NCI-H2171 treated with DMSO at 0.1 percent for 48 hours (cell line): ENCODE measurements around the gene BROX.
"Not testable (repeated sequence)": the region's sequence is repeated elsewhere in the genome, so short reads cannot be mapped to it uniquely, and the experiment has no call there.

Source experiments
- DNase-seq: peaks from one replicate; lab custom pipeline; 2025; lab: John Stamatoyannopoulos, UW

BROX gene, protein sequence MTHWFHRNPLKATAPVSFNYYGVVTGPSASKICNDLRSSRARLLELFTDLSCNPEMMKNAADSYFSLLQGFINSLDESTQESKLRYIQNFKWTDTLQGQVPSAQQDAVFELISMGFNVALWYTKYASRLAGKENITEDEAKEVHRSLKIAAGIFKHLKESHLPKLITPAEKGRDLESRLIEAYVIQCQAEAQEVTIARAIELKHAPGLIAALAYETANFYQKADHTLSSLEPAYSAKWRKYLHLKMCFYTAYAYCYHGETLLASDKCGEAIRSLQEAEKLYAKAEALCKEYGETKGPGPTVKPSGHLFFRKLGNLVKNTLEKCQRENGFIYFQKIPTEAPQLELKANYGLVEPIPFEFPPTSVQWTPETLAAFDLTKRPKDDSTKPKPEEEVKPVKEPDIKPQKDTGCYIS

DNA sequence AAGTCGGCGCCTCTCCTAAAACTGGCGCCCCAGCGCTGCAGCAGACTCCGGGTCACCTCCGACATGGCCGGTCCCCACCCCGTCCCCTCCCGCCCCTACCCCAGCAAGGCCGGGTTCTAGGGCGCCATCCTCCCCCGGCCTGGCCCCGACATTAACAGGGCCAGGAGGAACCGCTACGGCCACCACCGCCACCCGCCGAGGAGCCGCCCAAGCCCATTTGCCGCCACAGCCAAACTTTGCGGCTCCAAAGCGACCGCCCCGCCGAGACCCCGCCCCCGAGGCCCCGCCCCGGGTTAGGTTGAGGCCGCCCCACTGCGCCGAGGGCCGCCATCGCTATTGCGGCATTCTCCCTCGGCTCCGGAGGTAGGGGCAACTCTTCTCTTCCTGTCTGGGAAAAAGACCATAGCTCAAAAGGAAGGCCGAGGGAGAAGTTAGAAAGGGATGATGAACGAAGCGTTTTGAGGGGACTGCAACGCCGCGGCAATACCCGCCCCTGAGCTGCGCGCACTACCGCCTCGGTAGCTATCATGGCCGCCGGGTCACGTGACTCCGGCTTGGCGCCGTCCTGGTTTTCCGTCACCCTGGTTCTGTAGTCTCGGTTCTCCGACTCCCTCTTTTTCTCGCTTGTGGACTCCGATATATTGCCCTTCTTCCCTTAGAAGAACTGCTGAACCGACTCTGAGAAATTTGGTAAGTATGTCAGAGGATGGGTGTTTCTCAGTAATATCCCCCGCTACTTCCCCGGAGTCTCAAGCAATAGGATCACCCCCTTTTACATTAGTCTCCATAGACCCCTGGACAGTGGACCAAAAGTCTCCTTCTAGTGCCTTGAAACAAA, at the start of gene BROX, which contains the start of gene AIDA:
TSS of gene BROX (plus strand) at position 312 of the 838 bp plus-strand sequence. CDS start 3,136 bp downstream, outside the sequence.
TSS of gene AIDA (minus strand) at position 239 of the 838 bp plus-strand sequence. CDS start at position 65, 174 bp downstream.
- peak; percentile 87 for DNase-seq

DNA sequence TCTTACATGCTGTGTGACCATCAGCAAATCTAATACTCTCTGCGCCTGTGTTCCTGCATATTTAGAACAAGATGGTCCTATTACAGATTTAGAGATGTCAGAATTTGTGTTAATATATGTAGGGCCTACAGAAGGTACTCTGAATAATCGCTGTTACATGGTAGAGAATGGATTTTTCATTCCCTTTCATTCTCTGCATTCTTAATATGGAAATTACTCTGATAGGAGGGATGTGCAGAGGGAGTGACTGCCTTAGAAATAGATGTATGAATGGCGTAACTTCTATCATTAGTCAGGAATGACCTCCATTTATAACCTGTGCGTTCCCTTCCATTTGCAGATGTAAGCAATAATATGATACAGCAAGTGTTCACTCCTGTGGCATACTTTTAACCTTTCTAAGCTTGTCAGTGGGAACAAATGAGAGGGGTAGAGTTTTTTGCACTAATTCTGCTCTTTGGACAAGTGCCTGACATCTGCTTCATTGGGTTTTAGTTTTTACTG, 48.9 kb upstream of the BROX start:
- no peak for DNase-seq

DNA sequence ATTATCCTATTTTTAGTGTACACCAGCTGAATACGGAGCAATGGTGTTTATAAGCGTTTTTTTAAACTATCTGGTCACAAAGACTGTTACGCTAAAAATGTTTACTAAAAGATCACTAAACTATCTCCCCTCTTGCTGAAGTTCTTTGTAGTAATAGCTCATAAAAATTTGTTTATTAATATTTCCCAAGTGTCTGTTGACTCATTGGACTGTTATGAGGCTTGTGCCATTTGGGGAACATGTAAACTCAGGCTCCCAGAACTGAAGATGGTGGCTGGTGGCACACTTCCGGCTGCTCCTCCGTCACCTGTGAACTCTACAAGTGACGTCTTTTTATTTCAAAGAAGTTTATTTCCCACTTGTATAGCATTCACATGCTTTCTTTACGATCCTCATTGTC, 46.4 kb upstream of the BROX start:
- DNase-seq, result no peak

DNA sequence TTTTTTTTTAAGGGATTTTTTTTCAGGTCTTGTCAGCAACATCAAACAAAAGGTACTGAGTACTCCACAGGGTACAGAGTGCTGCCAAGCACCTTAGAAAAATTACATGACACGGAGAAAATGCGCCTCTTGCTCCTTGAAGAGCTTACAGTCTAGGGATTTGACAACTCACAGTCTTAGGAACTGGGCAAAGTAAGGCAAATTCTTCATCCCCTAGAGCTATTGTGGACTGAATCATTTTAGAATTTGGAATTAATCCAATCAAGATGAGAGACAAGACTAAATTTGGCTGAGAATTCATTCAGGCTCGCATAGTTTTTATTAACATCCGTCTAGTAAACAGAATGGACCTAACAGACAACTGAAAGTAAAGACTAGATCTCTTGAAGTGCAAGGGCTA, 44.2 kb upstream of the BROX start:
- DNase-seq, result not testable (repeated sequence)

DNA sequence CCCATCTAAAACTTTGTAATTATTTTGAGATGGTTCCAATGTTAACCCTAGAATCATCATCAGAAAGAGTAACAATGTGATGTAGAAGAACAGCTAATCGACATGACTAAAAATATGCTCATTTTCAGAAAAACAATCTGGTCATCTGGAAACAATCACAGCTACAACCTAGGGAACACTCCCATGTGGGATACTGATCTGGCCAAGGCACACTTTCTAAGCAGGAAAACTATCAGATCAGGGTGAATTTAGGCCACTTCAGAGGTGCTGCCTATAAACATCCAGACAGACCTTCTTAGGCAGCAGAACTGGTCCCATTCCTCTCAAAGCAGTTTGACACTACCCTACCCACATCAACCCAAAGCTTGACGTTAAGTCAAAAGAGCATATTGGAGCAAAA, 43.3 kb upstream of the BROX start:
- DNase-seq, result not testable (repeated sequence)

DNA sequence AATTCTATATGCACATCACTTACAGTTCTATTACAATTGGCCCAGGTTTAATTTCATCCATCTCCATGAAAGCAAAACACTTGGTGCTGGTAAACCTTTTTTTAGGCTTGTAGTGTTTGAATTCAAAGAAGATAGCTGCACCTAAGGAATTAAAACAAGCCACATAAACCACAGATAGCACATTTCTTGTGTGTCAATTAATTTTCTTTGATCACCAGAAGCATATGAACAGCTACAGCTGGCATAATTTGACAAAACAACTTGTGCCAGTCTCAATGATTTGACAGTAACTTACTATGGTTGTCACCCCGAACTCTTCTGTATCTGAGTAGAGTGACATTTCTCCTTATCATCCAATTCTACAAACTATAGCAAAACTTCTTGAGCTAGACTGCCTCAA, 42.3 kb upstream of the BROX start:
- no peak for DNase-seq

DNA sequence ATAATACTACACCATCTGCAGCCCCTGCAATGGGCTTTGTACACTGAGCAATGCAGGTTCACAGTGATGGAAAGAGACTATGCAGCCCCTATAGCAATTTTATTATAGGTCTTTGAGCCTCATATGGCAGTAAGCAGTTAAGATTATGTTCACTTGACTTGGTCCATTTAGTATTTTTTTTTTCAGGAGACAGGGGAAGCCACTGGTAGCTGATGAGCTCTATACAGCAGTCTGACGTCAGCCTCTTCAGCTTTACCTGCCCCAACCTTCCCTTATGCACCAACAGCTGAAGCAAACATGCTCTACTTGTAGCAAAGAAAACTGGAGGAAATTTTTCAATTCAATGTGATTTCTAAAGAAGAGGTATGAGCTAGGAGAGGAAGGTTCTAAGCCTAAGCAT, 32.3 kb upstream of the BROX start:
- DNase-seq, result peak; percentile 63

DNA sequence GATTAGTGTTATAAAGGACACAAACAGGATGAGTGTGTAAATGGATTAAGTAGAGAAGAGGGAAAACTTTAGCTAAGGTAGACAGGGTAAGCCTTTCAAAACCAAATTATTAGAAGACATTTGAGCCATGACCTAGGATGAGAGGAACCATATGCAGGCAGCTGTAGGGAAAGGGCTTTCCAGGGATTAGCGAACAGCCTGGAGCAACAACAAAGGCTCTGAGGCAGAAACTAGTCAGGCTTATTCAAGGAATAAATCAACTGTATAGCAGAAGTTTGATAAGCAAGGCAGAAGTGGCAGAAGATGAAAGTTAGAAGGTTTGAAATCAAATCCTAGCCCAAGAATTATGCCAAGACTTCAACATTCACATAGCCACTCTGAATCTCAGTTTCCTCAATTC, 21.3 kb upstream of the BROX start:
- DNase-seq, result no peak

DNA sequence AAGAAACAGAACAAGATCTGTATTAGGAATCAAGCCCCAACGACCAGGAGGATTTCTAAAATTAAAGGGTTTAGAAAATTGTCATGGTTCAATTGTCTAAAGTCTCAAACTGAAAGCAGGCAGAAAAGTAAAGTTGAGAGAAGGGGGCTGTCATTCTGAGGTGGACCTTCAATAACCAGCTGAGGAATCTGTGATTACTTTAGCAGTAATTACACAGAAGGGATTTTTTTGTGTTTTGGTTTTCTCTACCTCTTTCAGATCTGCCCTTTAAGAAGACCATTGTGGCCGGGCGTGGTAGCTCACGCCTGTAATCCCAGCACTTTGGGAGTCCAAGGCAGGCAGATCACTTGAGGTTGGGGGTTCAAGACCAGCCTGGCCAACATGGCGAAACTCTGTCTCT, 17.4 kb upstream of the BROX start:
- no peak for DNase-seq

DNA sequence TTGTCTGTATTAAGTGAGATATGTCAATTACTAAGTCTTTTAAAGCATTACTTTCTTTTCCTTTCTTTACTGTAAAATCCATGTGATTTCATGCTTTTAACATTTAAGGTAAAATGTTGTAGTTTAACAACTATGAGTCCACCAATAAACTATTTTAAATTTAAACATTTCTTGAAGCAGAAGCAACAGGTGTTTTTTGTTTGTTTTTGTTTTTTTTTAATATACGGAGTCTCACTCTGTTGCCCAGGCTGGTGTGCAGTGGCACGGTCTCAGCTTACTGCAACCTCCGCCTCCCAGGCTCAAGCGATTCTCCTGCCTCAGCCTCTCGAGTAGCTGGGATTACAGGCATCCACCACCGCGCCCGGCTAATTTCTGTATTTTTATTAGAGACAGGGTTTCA, 15.6 kb upstream of the BROX start:
- no peak for DNase-seq

DNA sequence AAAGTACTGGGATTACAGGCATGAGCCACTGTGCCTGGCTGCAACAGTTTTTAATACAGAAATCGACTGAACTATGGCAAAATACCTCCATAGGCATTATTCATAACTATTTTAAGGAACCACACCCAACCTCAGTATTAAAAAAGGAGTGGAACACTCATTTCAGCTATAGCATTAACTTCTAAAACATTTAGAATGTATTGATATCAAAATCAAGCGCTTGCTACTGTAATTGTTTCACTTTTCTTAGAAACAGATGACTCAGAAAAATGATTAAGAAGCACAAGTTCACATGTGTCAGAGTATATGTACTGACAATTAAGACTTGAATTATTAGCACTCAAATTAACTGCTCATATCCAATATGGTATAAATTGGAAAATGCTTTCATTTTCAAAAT, 15.2 kb upstream of the BROX start:
- no peak for DNase-seq

DNA sequence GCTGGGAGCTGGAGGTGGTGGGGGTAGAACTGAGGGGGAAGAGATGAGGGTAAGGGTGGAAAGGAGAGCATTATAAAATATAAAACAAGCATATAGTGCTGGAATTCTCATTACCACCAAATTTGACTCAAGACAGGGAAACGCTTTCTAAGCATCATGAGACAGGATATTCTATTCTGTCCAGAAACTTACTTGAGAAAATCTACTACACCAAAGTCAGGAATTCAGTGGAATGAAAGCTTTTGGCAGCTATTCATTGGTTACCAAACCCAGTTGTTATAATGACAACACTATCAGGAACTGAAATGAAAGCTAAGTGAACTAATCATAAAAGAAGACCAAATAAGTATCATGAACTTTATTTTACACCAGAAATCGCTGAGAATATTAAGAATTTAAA, 14.5 kb upstream of the BROX start:
- no peak for DNase-seq

DNA sequence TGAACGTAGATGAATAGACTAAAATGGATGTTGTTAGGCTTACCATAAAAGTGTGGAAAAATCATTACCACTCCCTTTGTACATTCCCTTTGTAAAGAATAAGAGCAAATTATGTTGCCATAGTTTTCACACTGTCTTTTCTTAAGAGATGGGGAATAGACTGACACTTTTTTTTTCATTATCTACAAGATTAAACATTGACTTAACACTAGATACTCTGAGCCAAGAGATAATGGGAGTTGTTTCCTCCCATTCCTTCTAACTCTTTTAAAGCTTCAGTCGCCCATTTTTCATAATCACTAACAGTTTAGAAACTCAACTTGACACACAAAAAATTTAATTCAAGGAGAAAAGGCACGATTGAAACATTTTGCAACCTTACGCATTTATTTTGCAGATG, 10.2 kb upstream of the BROX start:
- no peak for DNase-seq

DNA sequence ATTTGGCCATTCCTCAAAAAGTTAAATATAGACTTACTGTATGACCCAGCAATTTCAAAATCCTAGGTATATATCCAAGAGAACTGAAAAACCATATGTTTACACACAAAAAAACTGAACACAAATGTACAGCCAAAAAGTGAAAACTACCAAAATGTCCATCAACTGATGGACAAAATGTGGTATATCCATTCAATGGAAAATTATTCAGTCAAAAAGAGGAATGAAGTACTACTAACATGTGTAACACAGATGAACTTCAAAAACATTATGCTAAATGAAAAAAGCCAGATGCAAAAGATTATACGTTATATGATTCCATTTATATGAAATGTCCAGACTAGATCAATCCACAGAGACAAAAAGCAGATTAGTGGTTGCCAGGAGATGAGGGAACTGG, 8.1 kb upstream of the BROX start:
- no peak for DNase-seq

DNA sequence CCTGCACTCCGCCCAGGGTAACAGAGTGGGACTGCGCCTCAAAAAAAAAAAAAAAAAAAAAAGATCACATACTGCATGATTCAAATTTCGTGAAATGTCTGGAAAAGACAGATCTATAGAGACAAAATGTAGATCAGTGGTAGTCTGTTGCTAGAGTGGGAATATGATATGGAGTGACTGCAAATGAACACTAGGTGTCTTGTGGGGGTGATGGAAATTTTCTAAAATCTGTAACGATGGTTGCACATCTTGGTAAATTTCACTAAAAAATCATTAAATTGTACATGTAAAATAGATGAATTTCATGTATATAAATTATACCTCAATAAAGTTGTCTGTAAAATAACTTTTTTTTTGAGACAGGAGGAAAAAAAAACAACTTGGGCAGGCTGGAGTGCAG, 5.5 kb upstream of the BROX start:
- no peak for DNase-seq

DNA sequence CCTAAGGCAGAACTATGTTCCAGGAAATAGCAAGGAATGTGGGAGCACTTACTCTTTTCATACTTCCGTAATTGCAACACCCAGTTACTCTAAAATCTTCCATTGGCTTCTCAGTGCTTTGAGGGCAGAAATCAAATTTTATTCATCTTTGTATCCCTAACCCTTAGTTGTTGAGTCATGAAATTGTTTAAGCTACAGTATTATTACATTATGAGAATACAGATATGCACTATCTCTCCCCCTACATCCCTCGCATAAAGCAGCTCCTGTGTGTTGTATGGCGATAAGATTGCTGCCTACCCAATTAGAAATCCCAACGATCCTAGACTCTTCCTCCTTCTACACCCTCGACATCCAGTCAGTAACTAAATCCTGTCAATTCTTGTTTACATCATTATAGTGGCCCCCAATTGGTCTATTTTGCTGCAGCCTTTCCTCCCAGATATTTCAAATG, 2.6 kb upstream of the BROX start:
- DNase-seq, result no peak

DNA sequence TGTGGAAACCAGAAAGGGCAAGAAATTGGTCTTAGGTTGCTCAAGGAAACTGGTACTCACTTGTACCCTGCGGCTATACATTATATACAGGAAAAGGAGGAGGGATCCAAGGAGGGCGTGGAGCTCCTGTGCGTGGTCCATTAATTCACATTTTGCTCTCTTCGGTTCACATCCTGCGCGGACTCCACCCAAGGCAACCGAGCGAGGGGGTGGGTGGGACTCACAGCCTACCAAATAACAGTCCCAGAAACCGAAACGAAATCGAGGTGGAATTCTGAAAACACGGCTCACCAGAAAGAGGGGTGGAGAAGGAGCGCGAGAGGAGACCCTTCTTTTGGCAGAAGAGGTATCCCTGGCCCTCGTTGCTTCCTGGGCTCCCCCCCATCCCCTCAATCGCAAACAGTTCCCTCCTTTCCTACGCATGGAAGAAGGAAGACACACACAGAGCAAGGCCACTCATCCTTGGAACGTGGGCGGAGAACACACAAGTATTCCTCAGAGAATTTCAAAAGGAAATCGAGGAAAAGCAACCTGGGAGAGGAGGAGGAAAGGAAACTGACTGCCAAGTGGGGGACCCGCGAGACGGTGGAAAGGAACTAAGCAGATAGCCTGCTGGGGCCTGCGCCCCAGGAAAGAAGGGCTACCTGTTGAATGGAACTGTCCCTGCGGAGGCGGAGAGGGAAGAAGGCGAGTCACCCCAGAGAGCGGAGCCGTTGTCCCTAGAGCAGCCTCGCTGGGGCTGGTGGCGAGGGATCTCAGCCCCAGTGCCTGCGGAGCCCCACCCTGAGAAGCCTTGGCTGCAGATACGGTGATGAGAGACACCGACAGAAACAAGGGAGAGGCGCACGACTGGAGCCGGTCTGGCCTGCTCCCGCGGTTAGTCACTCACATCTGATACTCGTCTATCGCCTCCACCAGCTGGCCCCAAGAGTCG, 778 bp upstream of the BROX start:
- DNase-seq, result peak; percentile 32

DNA sequence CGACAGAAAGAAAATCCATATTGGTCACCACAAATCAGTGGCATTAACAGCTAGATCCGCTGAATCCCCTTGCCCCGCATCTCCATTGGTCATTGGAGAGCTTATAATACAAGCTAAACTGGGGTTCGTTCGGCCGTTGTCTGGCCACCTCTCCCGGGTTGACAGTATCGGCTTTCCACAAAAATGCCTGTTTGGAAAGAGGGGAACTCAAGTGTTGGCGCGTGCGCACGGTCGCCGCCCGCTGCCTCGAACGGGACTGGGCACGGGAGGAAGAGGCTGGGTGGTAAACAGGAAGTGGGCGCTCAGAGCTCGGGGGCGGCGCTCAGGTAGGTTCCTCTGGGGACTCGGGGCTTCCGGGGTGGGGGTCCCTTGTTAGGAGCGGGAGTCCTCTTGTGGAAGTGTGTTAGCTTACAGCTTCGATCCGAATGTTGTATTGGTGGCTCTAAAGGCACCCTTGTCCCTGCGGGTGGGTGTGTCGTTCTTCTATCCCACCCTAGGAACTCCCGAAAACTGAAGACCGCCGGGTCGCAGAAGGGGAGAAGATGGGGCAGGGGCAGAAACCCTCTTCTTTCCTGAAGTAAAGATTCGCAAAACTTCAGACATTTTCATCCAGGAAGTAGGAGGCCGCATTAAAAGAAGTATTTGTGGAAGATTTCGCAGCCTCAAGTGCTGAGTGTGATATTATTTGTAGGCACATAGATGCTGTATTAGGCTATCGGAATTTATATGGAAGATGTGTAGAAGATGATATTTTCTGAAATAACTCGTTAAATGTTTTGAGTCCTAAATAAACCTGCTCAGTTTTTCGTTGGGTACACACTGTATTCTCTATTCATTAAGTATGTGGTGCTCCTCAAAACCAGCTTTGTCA, 962 bp downstream of the BROX start:
- DNase-seq, result peak; percentile 97

DNA sequence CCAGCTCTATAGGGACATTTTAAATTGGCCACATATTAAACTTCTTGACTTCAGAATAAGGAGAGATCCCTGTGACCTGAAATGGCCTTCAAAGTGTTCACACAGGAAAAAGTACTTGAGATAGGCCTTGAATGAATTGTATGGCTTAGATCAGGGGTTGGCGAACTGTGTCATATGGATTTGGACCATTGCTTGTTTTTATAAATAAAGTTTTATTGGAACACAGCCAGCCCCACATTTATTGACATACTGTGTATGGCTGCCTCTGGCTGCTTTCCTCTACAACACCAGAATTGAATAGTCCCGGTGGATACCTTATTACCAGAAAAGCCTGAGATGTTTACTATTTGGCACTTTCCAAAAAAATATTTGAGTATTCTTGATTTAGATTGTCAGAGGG, 4.0 kb downstream of the BROX start:
- no peak for DNase-seq

DNA sequence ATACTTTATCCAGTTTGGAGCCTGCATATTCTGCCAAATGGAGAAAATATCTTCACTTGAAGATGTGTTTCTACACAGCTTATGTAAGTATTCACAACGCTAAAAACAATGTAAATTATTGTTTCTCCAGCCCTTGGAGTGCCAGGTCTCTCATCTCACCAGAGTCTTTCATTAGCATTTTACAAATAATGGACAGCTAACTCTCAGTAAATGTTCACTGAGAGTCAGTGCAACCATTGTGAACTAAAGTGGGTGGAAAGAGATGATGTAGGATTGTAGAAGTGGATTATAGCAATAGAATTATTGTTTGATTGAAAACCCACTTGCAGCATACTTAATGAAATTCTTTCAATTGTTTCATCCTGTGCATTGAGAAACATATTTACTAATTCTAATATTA, 16.4 kb downstream of the BROX start:
- DNase-seq, result no peak

DNA sequence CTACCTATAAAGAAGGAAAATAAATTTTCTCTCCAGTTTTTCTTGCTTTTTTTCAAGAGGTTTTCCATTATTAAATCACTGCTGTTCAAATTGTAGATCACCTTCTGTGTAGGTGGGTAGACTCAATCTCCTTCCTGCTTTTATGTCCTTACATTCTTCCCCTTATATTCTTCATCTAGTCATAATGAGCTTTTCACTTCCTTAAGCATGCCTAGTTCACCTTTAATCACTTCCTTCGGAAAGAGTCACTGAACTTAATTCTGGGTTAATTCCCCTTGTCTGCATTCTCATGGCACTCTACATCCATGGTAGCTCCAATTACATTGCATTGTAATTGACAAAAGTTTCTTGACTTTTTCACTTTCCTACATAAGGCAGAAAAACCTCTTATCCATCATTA, 18.5 kb downstream of the BROX start:
- no peak for DNase-seq
